HFF-Myc (cell line): Measurements from ENCODE around the gene SPAG6.

Experiments
- DNase-seq: peaks from one replicate; pipeline ENCODE4 v3.0.0-alpha.2; 2011; ENCODE audit warnings: low read depth; ENCODE audit errors: extremely low read depth
- H3K4me3 ChIP-seq: replicated peaks from 2 replicates; pipeline ENCODE4 v1.5.1; 2011; ENCODE audit warnings: low read depth, mild to moderate bottlenecking, control low read depth, low read length
- TF ChIP-seq, protein P1 (sequence below): IDR thresholded peaks from 2 replicates; pipeline ENCODE4 v1.5.1; 2012; ENCODE audit warnings: mild to moderate bottlenecking, low read depth, low read length, control low read depth; ENCODE audit errors: missing control alignments

SPAG6 gene

GRCh38 chr10:22310928-22311327 lies 34.4 kb upstream of the SPAG6 start:
- TF ChIP-seq, protein P1, sequence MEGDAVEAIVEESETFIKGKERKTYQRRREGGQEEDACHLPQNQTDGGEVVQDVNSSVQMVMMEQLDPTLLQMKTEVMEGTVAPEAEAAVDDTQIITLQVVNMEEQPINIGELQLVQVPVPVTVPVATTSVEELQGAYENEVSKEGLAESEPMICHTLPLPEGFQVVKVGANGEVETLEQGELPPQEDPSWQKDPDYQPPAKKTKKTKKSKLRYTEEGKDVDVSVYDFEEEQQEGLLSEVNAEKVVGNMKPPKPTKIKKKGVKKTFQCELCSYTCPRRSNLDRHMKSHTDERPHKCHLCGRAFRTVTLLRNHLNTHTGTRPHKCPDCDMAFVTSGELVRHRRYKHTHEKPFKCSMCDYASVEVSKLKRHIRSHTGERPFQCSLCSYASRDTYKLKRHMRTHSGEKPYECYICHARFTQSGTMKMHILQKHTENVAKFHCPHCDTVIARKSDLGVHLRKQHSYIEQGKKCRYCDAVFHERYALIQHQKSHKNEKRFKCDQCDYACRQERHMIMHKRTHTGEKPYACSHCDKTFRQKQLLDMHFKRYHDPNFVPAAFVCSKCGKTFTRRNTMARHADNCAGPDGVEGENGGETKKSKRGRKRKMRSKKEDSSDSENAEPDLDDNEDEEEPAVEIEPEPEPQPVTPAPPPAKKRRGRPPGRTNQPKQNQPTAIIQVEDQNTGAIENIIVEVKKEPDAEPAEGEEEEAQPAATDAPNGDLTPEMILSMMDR: no peak
- no peak for DNase-seq
- H3K4me3 ChIP-seq: no peak overlapping the region

GRCh38 chr10:22314852-22315251 lies 30.4 kb upstream of the SPAG6 start:
- H3K4me3 ChIP-seq: no peak overlapping the region
- TF ChIP-seq, protein P1: no peak
- DNase-seq: no peak

GRCh38 chr10:22315455-22316285 lies 29.6 kb upstream of the SPAG6 start:
- TF ChIP-seq, protein P1: no peak
- peak overlapping the region; percentile 79 for H3K4me3 ChIP-seq
- no peak for DNase-seq

DNA sequence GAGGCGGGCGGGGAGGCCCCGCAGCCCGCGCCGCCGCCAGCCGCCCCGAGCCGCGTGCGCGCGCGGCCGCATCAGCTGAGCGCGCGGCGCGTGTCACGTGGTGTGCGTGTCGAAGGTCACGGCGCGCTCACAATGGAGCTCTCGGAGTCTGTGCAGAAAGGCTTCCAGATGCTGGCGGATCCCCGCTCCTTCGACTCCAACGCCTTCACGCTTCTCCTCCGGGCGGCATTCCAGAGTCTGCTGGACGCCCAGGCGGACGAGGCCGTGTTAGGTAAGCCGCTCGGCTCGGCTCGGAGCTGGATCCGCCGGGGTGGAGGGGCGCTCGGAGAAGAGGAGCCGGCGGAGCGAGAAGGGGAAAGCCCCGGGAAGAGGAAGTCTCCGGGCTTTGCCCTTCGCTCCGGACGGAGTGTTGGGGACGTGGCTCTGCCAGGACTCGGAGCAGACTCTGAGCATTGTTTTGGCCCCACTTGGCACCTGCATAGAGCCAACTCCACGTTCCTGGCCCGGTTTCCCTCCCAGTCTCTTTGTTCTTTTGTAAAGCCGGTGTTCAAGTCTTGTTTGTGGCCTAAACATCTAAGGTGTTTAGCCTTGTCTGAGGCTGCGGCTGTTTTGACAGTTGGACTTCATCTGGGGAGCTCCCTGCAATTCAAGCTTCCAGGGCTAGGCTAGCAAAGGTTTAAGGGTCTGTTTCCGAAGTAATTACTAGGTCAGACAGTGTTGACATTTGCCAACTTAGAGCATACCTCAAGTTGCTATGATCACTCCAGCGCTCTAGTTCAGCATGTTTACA lies 28.8 kb upstream of the SPAG6 start, which contains the start of gene COMMD3:
Gene COMMD3 (plus strand): TSS at position 103 of the 790 bp plus-strand sequence. CDS start 30 bp downstream, at position 133.
- TF ChIP-seq, protein P1: no peak
- peak within 1 kb of the TSS; percentile 79 for H3K4me3 ChIP-seq
- DNase-seq: no peak

DNA sequence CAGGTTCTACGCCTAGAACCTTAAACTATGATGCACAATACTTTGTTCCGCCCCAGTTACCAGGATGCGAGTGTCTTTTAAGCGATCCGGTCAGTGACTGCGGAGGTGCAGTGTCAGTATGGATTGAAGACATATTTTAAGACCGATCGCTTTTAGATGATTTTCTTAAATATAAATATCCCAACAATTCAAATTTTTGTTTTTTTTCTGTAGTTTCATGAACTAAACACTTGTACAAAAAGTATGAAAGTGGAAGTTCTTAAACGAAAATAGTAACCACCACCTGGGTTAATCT lies 28.3 kb upstream of the SPAG6 start:
- peak overlapping the region; percentile 79 for H3K4me3 ChIP-seq
- TF ChIP-seq, protein P1: no peak
- DNase-seq: no peak

DNA sequence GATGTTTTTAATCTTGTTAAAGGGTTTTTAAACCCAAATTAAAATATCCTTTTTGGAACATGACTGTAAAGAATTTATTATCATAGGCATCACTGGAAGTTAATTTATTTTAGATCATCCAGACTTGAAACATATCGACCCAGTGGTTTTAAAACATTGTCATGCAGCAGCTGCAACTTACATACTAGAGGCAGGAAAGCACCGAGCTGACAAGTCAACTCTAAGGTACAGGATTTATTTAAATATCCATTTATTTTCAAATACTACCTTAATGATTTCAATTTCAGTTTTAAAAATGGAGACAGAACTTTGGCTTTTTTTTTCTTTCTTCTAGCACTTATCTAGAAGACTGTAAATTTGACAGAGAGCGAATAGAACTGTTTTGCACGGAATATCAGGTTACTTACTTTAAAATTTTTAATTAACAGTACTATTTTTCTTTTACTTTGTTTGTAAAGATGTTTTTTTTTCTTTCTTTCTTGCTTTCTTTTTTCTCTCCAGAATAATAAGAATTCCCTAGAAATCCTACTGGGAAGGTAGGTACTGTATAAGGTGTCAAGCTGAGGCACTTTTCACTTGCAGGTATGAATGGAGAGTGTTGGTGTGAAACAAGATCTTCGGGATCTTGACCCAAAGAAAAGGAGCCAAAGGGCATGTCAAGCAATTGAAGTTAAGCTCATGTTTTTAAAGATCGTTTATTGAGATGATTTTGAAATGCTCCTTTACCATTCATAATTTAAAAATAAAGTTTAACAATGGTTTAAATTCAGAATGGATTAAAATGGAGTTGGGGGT lies 27.3 kb upstream of the SPAG6 start:
- H3K4me3 ChIP-seq: no peak overlapping the region
- DNase-seq: no peak
- TF ChIP-seq, protein P1: no peak
